ENCODE measurements around the gene RNF10. TPM values are rescaled to one million over a fixed set of nuclear protein-coding genes. Genes with fewer than 3 reads are reported as not detected.

The RNF10 gene
- total and polyA plus RNA-seq, 9 of the 15 experiments (the other 6 are each of a cell fraction or from before 2014, with no cell fraction given): 43.0 to 139 (median 80.1) TPM

GRCh38 chr12:120528861-120529525 is 5.2 kb upstream of the RNF10 start, which contains the start of gene COQ5 (continued):
- TF ChIP-seq CLOCK (CRISPR knock-in tag; IDR thresholded peaks at IDR 0.05; ENCODE audit: borderline replicate concordance) (no peak), NR4A1 (CRISPR knock-in tag; IDR thresholded peaks at IDR 0.05) (peak; percentile 10; the same call in 1 of the 2 replicates), NR4A1 (tag; IDR thresholded peaks at IDR 0.05) (no peak; the same call in 1 of the 2 replicates), SMARCA4 (IDR thresholded peaks at IDR 0.05) (peak; percentile 63; the same call in 1 of the 2 replicates), HINFP (tag; conservative IDR thresholded peaks at IDR 0.05; ENCODE audit: low read depth) (no peak), GTF3C2 (IDR thresholded peaks at IDR 0.05; ENCODE audit: borderline replicate concordance, extremely low read depth, insufficient read length) (no peak), POLR2AphosphoS5 (IDR thresholded peaks at IDR 0.05; ENCODE audit: control insufficient read depth, insufficient read depth, low read depth, low read length) (peak; percentile 94), MLLT1 (IDR thresholded peaks at IDR 0.05) (peak; percentile 48 to 65; a peak in 2 of 4 replicates), NR2C1 (IDR thresholded peaks at IDR 0.05) (peak; percentile 93), NR2C1 (tag; IDR thresholded peaks at IDR 0.05) (peak; percentile 96), ETS1 (conservative IDR thresholded peaks at IDR 0.05; ENCODE audit: control insufficient read depth, low read depth, low read length) (no peak), FOXM1 (IDR thresholded peaks at IDR 0.05; ENCODE audit: low read depth) (no peak), FOXM1 (CRISPR knock-in tag; IDR thresholded peaks at IDR 0.05; ENCODE audit: low read depth) (no peak), ELF2 (CRISPR knock-in tag; IDR thresholded peaks at IDR 0.05) (no peak)

Data from K562 (cell line).